HL-60/S4 treated with phorbol 12-myristate 13-acetate at 8.2 ng/mL for 4 days and 3 days (cell line): ENCODE data around the gene ANO5.

Experiments
- in situ Hi-C: fragments of 300-500 bp; cut with MboI; formaldehyde crosslinking; loops from 2 replicates; pipeline ENCODE4 v1.15.0; 2022; ENCODE audit warnings: low sequenced_read_pairs

ANO5 gene

GRCh38 chr11:22317656-22318055 lies 124.8 kb downstream of the ANO5 start:
- in situ Hi-C loops: no loop called here

- in situ Hi-C loops: no loop called here
These were observed 138.9 kb downstream of the ANO5 start for GRCh38 chr11:22331771-22332170.
